Heart left ventricle (tissue), 13 donors: Measurements from ENCODE around the gene GNAI2.

Experiments
- CTCF ChIP-seq, 12 donors: fragments of 200-600 bp; sonication (generic) in 4 of 12; IDR thresholded peaks; one replicate each; pipeline versions ENCODE4 v1.5.0 to v1.8.0; 2018 to 2022; ENCODE audit warnings: antibody characterized with exemption in 12 of 12, mild to moderate bottlenecking in 5 of 12
- POLR2A ChIP-seq, 2 donors: fragments of 450-650 bp; IDR thresholded peaks; one replicate each; pipeline ENCODE4 v1.6.1; 2017; ENCODE audit warnings: antibody characterized with exemption in 2 of 2, mild to moderate bottlenecking in 2 of 2, moderate library complexity in 2 of 2
- donor health status: ischemic (EF 13 %, LVEDD 7.1; RV severe dilation, severe dysfunction).
- donor health status: DM: no; HTN: yes; CAD: no.
- donor health status: DM: no; HTN: no; CAD: no.
- donor health status: ischemic (EF 25% LVEDD 6.9; RV normal size, moderate dysfunction).
- donor health status: ischemic (EF 25% LVEDD 5.7; RV mildly dilated, moderate dysfunction).
- donor health status: ischemic (EF 35%, LVEDD 5.7; RV mildly dilated, moderate dysfunction).
- donor health status: nonischemic (EF 11% LVEDD 7.7; RV severe dilation, severe dysfunction).
- donor health status: DM: yes; HTN: yes; CAD: no.
- donor health status: PGD.
- donor health status: ischemic (EF 29% LVEDD 5.4; RV normal size, mild dysfunction).
- donor health status: nonischemic (EF 23%, LVEDD 6.1; RV moderate dilation, normal function).

GRCh38 chr3:50258979-50259378 lies 23.0 kb downstream of the GNAI2 start:
- TF ChIP-seq CTCF (IDR thresholded peaks at IDR 0.05) (no peak), POLR2A (IDR thresholded peaks at IDR 0.05) (no peak)
